SK-N-SH treated with all-trans-retinoic acid at 6 μM for 48 hours (cell line): ENCODE data around the gene CDC42SE2.
"Not testable (repeated sequence)": the region's sequence is repeated elsewhere in the genome, so short reads cannot be mapped to it uniquely, and the experiment has no call there.

Experiments used
- ATAC-seq: fragments of 200-7000 bp; cut with Tn5 transposase; 3 replicates; pipeline ENCODE4 v1.9.1; 2020; ENCODE audit warnings: mild to moderate bottlenecking, moderate library complexity
- ARNTL ChIP-seq: fragments of 450-650 bp; formaldehyde crosslinking; IDR thresholded peaks from 2 replicates; pipeline ENCODE4 v1.5.0; 2020; ENCODE audit warnings: low read depth, mild to moderate bottlenecking, moderate library complexity, borderline replicate concordance
- BACH2 ChIP-seq: fragments of 250-450 bp; sonication (Bioruptor Pico); IDR thresholded peaks from 2 replicates; pipeline ENCODE4 v1.9.0; 2021; ENCODE audit warnings: mild to moderate bottlenecking, borderline replicate concordance
- CSDC2 ChIP-seq: fragments of 250-450 bp; sonication (Bioruptor Pico); IDR thresholded peaks from 2 replicates; pipeline ENCODE4 v1.5.0; 2020; ENCODE audit warnings: mild to moderate bottlenecking, moderate library complexity
- CSRNP3 ChIP-seq: fragments of 250-450 bp; sonication (Bioruptor Pico); IDR thresholded peaks from 2 replicates; pipeline ENCODE4 v1.5.1; 2021; ENCODE audit warnings: mild to moderate bottlenecking, moderate library complexity
- ESRRG ChIP-seq: fragments of 250-450 bp; sonication (Bioruptor Pico); IDR thresholded peaks from 2 replicates; pipeline ENCODE4 v1.6.1; 2021; ENCODE audit warnings: mild to moderate bottlenecking
- GLIS3 ChIP-seq: fragments of 250-450 bp; sonication (Bioruptor Pico); IDR thresholded peaks from 2 replicates; pipeline ENCODE4 v1.5.0; 2020; ENCODE audit warnings: mild to moderate bottlenecking, moderate library complexity
- ISL1 ChIP-seq: fragments of 250-450 bp; sonication (Bioruptor Pico); IDR thresholded peaks from 2 replicates; pipeline ENCODE4 v2.1.2; 2022; ENCODE audit warnings: mild to moderate bottlenecking, moderate library complexity
- OSR1 ChIP-seq: fragments of 250-450 bp; sonication (Bioruptor Pico); IDR thresholded peaks from 2 replicates; pipeline ENCODE4 v1.8.0; 2022; ENCODE audit warnings: moderate library complexity, mild to moderate bottlenecking, inconsistent platforms
- PATZ1 ChIP-seq: fragments of 250-450 bp; sonication (Bioruptor Pico); IDR thresholded peaks from 2 replicates; pipeline ENCODE4 v1.8.0; 2020; ENCODE audit warnings: mild to moderate bottlenecking, moderate library complexity, borderline replicate concordance
- POU6F1 ChIP-seq: fragments of 250-450 bp; sonication (Bioruptor Pico); IDR thresholded peaks from 2 replicates; pipeline ENCODE4 v1.8.0; 2021; ENCODE audit warnings: low read depth, mild to moderate bottlenecking, moderate library complexity, borderline replicate concordance
- PPARA ChIP-seq: fragments of 250-450 bp; sonication (Bioruptor Pico); IDR thresholded peaks from 2 replicates; pipeline ENCODE4 v1.5.0; 2020; ENCODE audit warnings: mild to moderate bottlenecking, borderline replicate concordance
- RARB ChIP-seq: fragments of 250-450 bp; sonication (Bioruptor Pico); IDR thresholded peaks from 2 replicates; pipeline ENCODE4 v1.8.0; 2021; ENCODE audit warnings: mild to moderate bottlenecking, moderate library complexity
- SNAI2 ChIP-seq: fragments of 250-450 bp; sonication (Bioruptor Pico); IDR thresholded peaks from 2 replicates; pipeline ENCODE4 v1.5.0; 2020; ENCODE audit warnings: mild to moderate bottlenecking, moderate library complexity
- TCF4 ChIP-seq: fragments of 250-450 bp; sonication (Bioruptor Pico); IDR thresholded peaks from 2 replicates; pipeline ENCODE4 v1.8.0; 2021; ENCODE audit warnings: mild to moderate bottlenecking, moderate library complexity, borderline replicate concordance
- TOX ChIP-seq: fragments of 250-450 bp; sonication (Bioruptor Pico); IDR thresholded peaks from 2 replicates; pipeline ENCODE4 v1.8.0; 2021; ENCODE audit warnings: mild to moderate bottlenecking, moderate library complexity, borderline replicate concordance
- TSHZ2 ChIP-seq: fragments of 250-450 bp; sonication (Bioruptor Pico); IDR thresholded peaks from 2 replicates; pipeline ENCODE4 v1.5.0; 2020; ENCODE audit warnings: mild to moderate bottlenecking, moderate library complexity
- ZC3H10 ChIP-seq: fragments of 250-450 bp; sonication (Bioruptor Pico); IDR thresholded peaks from 2 replicates; pipeline ENCODE4 v1.5.1; 2021; ENCODE audit warnings: mild to moderate bottlenecking, moderate library complexity
- ZFP3 ChIP-seq: fragments of 250-450 bp; sonication (Bioruptor Pico); IDR thresholded peaks from 2 replicates; pipeline ENCODE4 v1.5.0; 2020; ENCODE audit warnings: mild to moderate bottlenecking, moderate library complexity
- ZFP30 ChIP-seq: fragments of 450-650 bp; formaldehyde crosslinking; IDR thresholded peaks from 2 replicates; pipeline ENCODE4 v1.5.0; 2022; ENCODE audit warnings: mild to moderate bottlenecking, moderate library complexity
- ZNF565 ChIP-seq: fragments of 450-650 bp; formaldehyde crosslinking; conservative IDR thresholded peaks from 2 replicates; pipeline ENCODE4 v1.5.0; 2020; ENCODE audit warnings: low read depth, mild to moderate bottlenecking, moderate library complexity
- ZNF70 ChIP-seq: fragments of 450-650 bp; formaldehyde crosslinking; IDR thresholded peaks from 2 replicates; pipeline ENCODE4 v1.5.0; 2020; ENCODE audit warnings: mild to moderate bottlenecking, moderate library complexity

The CDC42SE2 gene

GRCh38 chr5:131245948-131246347 is 17.9 kb upstream of the CDC42SE2 start (continued):
- TF ChIP-seq ZC3H10 = no peak
- TF ChIP-seq ZNF70 (CRISPR knock-in tag) = no peak
- TF ChIP-seq ISL1 = no peak
- no peak for TF ChIP-seq TOX (CRISPR knock-in tag)

- TF ChIP-seq CSDC2 (CRISPR knock-in tag) (no peak), CSRNP3 (CRISPR knock-in tag) (no peak), ESRRG (no peak), ISL1 (no peak), ZC3H10 (no peak)
- no peak for ATAC-seq
These were observed 17.3 kb upstream of the CDC42SE2 start for GRCh38 chr5:131246504-131246903.

GRCh38 chr5:131250751-131251475 is 12.9 kb upstream of the CDC42SE2 start:
- TF ChIP-seq GLIS3 (CRISPR knock-in tag) (no peak), OSR1 (CRISPR knock-in tag) (no peak), CSRNP3 (CRISPR knock-in tag) (no peak), ZC3H10 (no peak), ARNTL (CRISPR knock-in tag) (no peak), PPARA (CRISPR knock-in tag) (no peak)
- TF ChIP-seq, all 23 proteins: peak for 0
- ATAC-seq = no peak

GRCh38 chr5:131252824-131253171 is 11.1 kb upstream of the CDC42SE2 start:
- TF ChIP-seq ZFP30 (no peak), TCF4 (no peak), SNAI2 (CRISPR knock-in tag) (no peak)
- no peak for ATAC-seq

GRCh38 chr5:131254025-131254424 is 9.8 kb upstream of the CDC42SE2 start:
- not testable (repeated sequence) for ATAC-seq

- no peak for ATAC-seq
- TF ChIP-seq PATZ1 (CRISPR knock-in tag) (no peak), BACH2 (CRISPR knock-in tag) (no peak), POU6F1 (CRISPR knock-in tag) (no peak), ESRRG (no peak), SNAI2 (CRISPR knock-in tag) (no peak), ZFP30 (no peak), ISL1 (no peak), PPARA (CRISPR knock-in tag) (no peak), RARB (CRISPR knock-in tag) (no peak), TCF4 (no peak), ZNF565 (CRISPR knock-in tag) (no peak), CSRNP3 (CRISPR knock-in tag) (no peak), GLIS3 (CRISPR knock-in tag) (no peak), TSHZ2 (CRISPR knock-in tag) (no peak), CSDC2 (CRISPR knock-in tag) (no peak), ZFP3 (CRISPR knock-in tag) (no peak), ARNTL (CRISPR knock-in tag) (no peak), OSR1 (CRISPR knock-in tag) (no peak)
These were observed 9.1 kb upstream of the CDC42SE2 start for GRCh38 chr5:131254741-131255140.
